Astrocyte of the cerebellum (primary cell): Measurements from ENCODE around the gene CUBN.

Source experiments
- DNase-seq: peaks from one replicate; pipeline ENCODE4 v3.0.0-alpha.2; 2011; ENCODE audit warnings: low read depth
- H3K4me3 ChIP-seq: 2 replicates; pipeline ENCODE4 v1.5.1; 2011; ENCODE audit warnings: mild to moderate bottlenecking, low read depth, low read length, moderate library complexity
- CTCF ChIP-seq: IDR thresholded peaks from 2 replicates; pipeline ENCODE4 v1.5.1; 2012; ENCODE audit warnings: low read length, low read depth, moderate library complexity, mild to moderate bottlenecking; ENCODE audit errors: missing control alignments
- in situ Hi-C: cut with HindIII; loops from 2 replicates; pipeline ENCODE4 v1.10.0; 2017; ENCODE audit warnings: low sequenced_read_pairs

CUBN gene

GRCh38 chr10:17026686-17027485, 102.7 kb downstream of the CUBN start:
- H3K4me3 ChIP-seq, result no peak overlapping the region
- no peak for DNase-seq
- TF ChIP-seq CTCF, result no peak
- in situ Hi-C loops, result no loop called here

GRCh38 chr10:17025444-17026295, 103.9 kb downstream of the CUBN start:
- no peak for TF ChIP-seq CTCF
- peak; percentile 86 for DNase-seq
- no peak overlapping the region for H3K4me3 ChIP-seq
- in situ Hi-C loops, result no loop called here

- in situ Hi-C loops, result loop anchor here (25.0 kb wide), 2 partner anchors 113 to 188 kb away; partner anchors contain the start of genes CUBN and TRDMT1
- H3K4me3 ChIP-seq, result no peak overlapping the region
- no peak for TF ChIP-seq CTCF
- no peak for DNase-seq
These were observed 105.2 kb downstream of the CUBN start for GRCh38 chr10:17024461-17024860.

- H3K4me3 ChIP-seq, result no peak overlapping the region
These were observed 106.0 kb downstream of the CUBN start for GRCh38 chr10:17023386-17024298.

GRCh38 chr10:17022896-17023295, 106.7 kb downstream of the CUBN start:
- in situ Hi-C loops, result loop anchor here (25.0 kb wide), 2 partner anchors 114 to 189 kb away; partner anchors contain the start of genes CUBN and TRDMT1
- no peak overlapping the region for H3K4me3 ChIP-seq
- DNase-seq, result no peak
- TF ChIP-seq CTCF, result no peak

More at GRCh38 chr10:17023386-17024298, 106.0 kb downstream of the CUBN start:
- in situ Hi-C loops, result loop anchor here (25.0 kb wide), 2 partner anchors 114 to 189 kb away; partner anchors contain the start of genes CUBN and TRDMT1
- TF ChIP-seq CTCF, result no peak
- DNase-seq, result peak; percentile 99
